ENCODE data around the gene DDX23.
"Not testable (repeated sequence)": the region's sequence is repeated elsewhere in the genome, so short reads cannot be mapped to it uniquely, and the experiment has no call there.

DDX23 gene

DNA sequence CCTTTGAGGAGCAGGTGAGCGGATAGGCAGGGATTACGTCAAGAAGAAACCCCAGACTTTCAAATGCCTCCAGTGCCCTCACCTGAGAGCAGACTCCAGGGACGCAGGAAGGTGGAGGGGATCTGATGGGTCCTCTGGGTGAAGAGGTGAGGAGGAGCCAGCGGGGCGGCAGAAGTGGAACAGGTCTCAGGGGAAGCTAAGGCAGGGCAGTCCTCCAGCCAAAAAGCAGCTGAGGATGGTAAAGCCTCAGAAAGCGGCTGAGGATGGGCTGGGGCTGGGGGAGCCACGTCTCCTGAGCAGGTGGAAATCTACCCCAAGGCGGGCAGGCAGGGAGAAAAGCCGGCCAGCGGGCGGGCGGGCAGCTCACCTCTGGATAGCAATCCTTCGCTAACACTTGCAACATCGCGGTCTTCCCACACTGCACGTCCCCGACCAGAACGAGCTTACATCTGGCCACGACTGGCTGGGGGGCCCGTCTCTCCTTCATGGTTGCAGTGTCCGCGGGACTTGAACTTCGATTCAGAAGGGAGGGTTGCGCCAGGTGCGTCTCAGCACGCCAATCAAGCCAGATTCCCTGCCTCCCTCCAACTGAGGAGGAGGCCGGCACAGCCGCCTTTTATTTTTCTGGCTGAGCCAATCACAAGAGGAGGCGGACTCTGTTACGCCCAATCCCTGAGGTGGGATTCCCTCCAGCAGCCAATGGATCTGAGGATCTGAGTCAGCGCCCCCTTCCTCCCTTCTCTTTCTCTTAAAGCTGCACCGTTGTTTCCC lies 13.5 kb upstream of the DDX23 start, which contains the start of gene RND1:
Gene RND1, minus strand, starts transcription at position 590 of the 771 bp plus-strand sequence. Its CDS starts 103 bp downstream, at position 487.
- peaks cover 0 to 18% (median 13%) of the 10 kb centered on the region in 5 experiments for H3K27me3 ChIP-seq (replicated peaks in 2 of 5; ENCODE audit: control insufficient read depth in 4 of 5, insufficient read depth in 5 of 5, low read length in 4 of 5)
- ChIA-PET POLR2A (interaction anchor here (0.6 to 2.0 kb wide), 4 partner anchors 9 to 1412 kb away, joined by 3 to 13 read pairs (median 8); partner anchors contain the start of gene DDX23), CTCF (interaction anchor here (0.9 to 17.5 kb wide), 12 partner anchors 9 to 91 kb away, joined by 3 to 189 read pairs (median 4); partner anchors contain the start of gene DDX23)
- 3% methylated on average over 30 of the region's 32 CpGs for WGBS (ENCODE audit: insufficient coverage)
- no peak within 1 kb of the TSS for H3K27ac ChIP-seq (ENCODE audit: insufficient read depth in 1 of 2, low read depth in 1 of 2, low read length in 2 of 2, poor library complexity in 1 of 2, severe bottlenecking in 2 of 2)
- H3K36me3 ChIP-seq (ENCODE audit: control insufficient read depth in 4 of 4, insufficient read depth in 4 of 4, low read length in 3 of 4) = no peaks in the 10 kb centered on the region
- H3K4me1 ChIP-seq (ENCODE audit: control extremely low read depth in 1 of 4, control insufficient read depth in 4 of 4, insufficient read depth in 4 of 4, low read length in 3 of 4) = peaks cover 0 to 29% (median 22%) of the 10 kb centered on the region in 4 experiments
- DNase-seq = peak; percentile 92 to 94 (median 93)
- no peaks in the 10 kb centered on the region for H3K9me3 ChIP-seq (ENCODE audit: control extremely low read depth in 1 of 5, control insufficient read depth in 4 of 5, insufficient read depth in 2 of 5, low read depth in 1 of 5, low read length in 4 of 5)
- H3K4me3 ChIP-seq (ENCODE audit: control insufficient read depth in 1 of 7, extremely low read depth in 1 of 7, insufficient read depth in 4 of 7, low read depth in 2 of 7, low read length in 6 of 7) = peak within 1 kb of the TSS; percentile 23 to 81 (median 68)

DNA sequence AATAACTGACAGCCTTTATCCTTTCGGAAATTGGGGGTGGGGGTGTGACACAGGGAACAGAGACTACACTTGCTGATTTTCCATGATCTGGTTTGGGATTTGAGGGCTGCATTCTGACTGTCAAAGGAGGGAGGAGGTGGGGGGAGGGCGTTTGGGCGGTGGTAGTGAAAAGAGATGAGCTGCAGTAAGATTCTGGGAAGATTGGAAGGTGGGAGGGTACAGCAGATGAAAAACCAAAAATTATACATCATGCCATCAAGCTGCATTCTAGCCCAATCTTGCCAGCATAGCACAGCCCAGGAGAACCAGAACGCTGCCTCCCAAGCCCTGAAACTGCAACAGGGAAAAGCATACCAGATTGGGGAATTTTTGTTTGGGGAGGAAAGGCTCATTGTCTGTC lies 11.3 kb upstream of the DDX23 start:
- H3K9me3 ChIP-seq (ENCODE audit: control extremely low read depth in 1 of 5, control insufficient read depth in 4 of 5, insufficient read depth in 2 of 5, low read depth in 1 of 5, low read length in 4 of 5) = no peaks in the 10 kb centered on the region
- CTCF ChIA-PET = interaction anchor here (1.1 to 17.5 kb wide), 5 partner anchors 10 to 41 kb away, joined by 3 to 189 read pairs (median 4); partner anchors contain the start of gene DDX23
- POLR2A ChIA-PET = no interaction called here

DNA sequence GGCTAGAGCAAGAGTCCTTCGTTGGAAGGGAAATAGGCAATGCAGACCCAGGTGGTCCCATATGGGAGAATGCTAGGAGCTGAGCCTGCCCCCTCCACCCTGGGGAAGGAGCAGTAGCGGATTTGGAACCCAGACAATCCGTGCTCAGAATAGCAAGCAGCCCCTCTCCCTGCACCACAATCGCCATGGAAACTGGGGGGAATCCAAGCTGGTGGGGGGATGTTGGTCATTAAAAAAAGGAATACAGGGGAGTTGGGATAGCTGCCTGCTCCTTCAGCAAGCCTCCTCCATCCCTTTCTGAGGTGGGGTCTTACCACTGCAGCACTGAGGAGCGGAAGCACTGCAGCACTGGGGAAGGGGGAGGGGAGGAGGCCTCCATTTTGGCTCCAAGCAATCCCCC lies 10.8 kb upstream of the DDX23 start:
- ChIA-PET POLR2A (no interaction called here), CTCF (interaction anchor here (1.0 to 17.5 kb wide), 6 partner anchors 9 to 42 kb away, joined by 3 to 189 read pairs (median 4); partner anchors contain the start of gene DDX23)
- Histone ChIP-seq H3K9me3 (ENCODE audit: control extremely low read depth in 1 of 5, control insufficient read depth in 4 of 5, insufficient read depth in 2 of 5, low read depth in 1 of 5, low read length in 4 of 5) (no peaks in the 10 kb centered on the region), H3K36me3 (ENCODE audit: control insufficient read depth in 4 of 4, insufficient read depth in 4 of 4, low read length in 3 of 4) (no peaks in the 10 kb centered on the region), H3K27me3 (replicated peaks in 2 of 5; ENCODE audit: control insufficient read depth in 4 of 5, insufficient read depth in 5 of 5, low read length in 4 of 5) (peaks cover 0 to 18% (median 10%) of the 10 kb centered on the region in 5 experiments), H3K27ac (ENCODE audit: insufficient read depth in 1 of 2, low read depth in 1 of 2, low read length in 2 of 2, poor library complexity in 1 of 2, severe bottlenecking in 2 of 2) (no peak overlapping the region), H3K4me1 (ENCODE audit: control extremely low read depth in 1 of 4, control insufficient read depth in 4 of 4, insufficient read depth in 4 of 4, low read length in 3 of 4) (peaks cover 0 to 29% (median 22%) of the 10 kb centered on the region in 4 experiments), H3K4me3 (ENCODE audit: control insufficient read depth in 1 of 7, extremely low read depth in 1 of 7, insufficient read depth in 4 of 7, low read depth in 2 of 7, low read length in 6 of 7) (no peak overlapping the region)
- DNase-seq = no peak
- 100% methylated on average over 3 of the region's 5 CpGs for WGBS (ENCODE audit: insufficient coverage)

More for the DNA sequence above, 11.3 kb upstream of the DDX23 start:
- H3K27me3 ChIP-seq (replicated peaks in 2 of 5; ENCODE audit: control insufficient read depth in 4 of 5, insufficient read depth in 5 of 5, low read length in 4 of 5) = peaks cover 0 to 18% (median 11%) of the 10 kb centered on the region in 5 experiments
- peaks cover 0 to 29% (median 22%) of the 10 kb centered on the region in 4 experiments for H3K4me1 ChIP-seq (ENCODE audit: control extremely low read depth in 1 of 4, control insufficient read depth in 4 of 4, insufficient read depth in 4 of 4, low read length in 3 of 4)
- H3K36me3 ChIP-seq (ENCODE audit: control insufficient read depth in 4 of 4, insufficient read depth in 4 of 4, low read length in 3 of 4) = no peaks in the 10 kb centered on the region
- H3K27ac ChIP-seq (ENCODE audit: insufficient read depth in 1 of 2, low read depth in 1 of 2, low read length in 2 of 2, poor library complexity in 1 of 2, severe bottlenecking in 2 of 2) = no peak overlapping the region
- no peak for DNase-seq
- WGBS (ENCODE audit: insufficient coverage) = 100% methylated on average over 2 of the region's 4 CpGs
- no peak overlapping the region for H3K4me3 ChIP-seq (ENCODE audit: control insufficient read depth in 1 of 7, extremely low read depth in 1 of 7, insufficient read depth in 4 of 7, low read depth in 2 of 7, low read length in 6 of 7)

DNA sequence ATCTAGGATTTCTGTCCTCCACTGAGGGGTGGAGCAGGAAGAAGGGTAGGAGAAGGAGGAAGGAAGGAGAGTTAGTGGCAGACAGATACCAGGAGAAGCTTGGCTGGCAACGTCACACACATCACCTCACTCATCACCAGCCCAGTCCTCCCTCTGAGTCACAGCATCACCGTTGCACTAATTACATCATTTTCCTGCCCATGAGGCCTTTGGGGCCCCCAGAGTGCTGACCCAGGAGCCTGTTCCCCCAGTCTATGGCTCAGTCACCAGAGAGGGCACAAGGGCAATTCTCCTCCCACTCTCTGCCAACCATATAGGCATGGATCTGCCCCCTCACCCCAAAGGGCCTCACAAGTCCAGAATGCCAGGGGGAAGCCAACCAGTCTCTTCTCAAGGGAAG lies 9.1 kb upstream of the DDX23 start:
- 70% methylated on average over 2 of the region's 2 CpGs for WGBS (ENCODE audit: insufficient coverage)
- Histone ChIP-seq H3K4me1 (ENCODE audit: control extremely low read depth in 1 of 4, control insufficient read depth in 4 of 4, insufficient read depth in 4 of 4, low read length in 3 of 4) (peaks cover 0 to 27% (median 22%) of the 10 kb centered on the region in 4 experiments), H3K27me3 (replicated peaks in 2 of 5; ENCODE audit: control insufficient read depth in 4 of 5, insufficient read depth in 5 of 5, low read length in 4 of 5) (peaks cover 0 to 18% (median 10%) of the 10 kb centered on the region in 5 experiments), H3K36me3 (ENCODE audit: control insufficient read depth in 4 of 4, insufficient read depth in 4 of 4, low read length in 3 of 4) (no peaks in the 10 kb centered on the region), H3K27ac (ENCODE audit: insufficient read depth in 1 of 2, low read depth in 1 of 2, low read length in 2 of 2, poor library complexity in 1 of 2, severe bottlenecking in 2 of 2) (no peak overlapping the region), H3K4me3 (ENCODE audit: control insufficient read depth in 1 of 7, extremely low read depth in 1 of 7, insufficient read depth in 4 of 7, low read depth in 2 of 7, low read length in 6 of 7) (no peak overlapping the region), H3K9me3 (ENCODE audit: control extremely low read depth in 1 of 5, control insufficient read depth in 4 of 5, insufficient read depth in 2 of 5, low read depth in 1 of 5, low read length in 4 of 5) (no peaks in the 10 kb centered on the region)
- ChIA-PET POLR2A (no interaction called here), CTCF (interaction anchor here (0.6 to 17.5 kb wide), 7 partner anchors 8 to 82 kb away, joined by 3 to 189 read pairs (median 4); partner anchors contain the start of gene DDX23)
- DNase-seq = no peak

DNA sequence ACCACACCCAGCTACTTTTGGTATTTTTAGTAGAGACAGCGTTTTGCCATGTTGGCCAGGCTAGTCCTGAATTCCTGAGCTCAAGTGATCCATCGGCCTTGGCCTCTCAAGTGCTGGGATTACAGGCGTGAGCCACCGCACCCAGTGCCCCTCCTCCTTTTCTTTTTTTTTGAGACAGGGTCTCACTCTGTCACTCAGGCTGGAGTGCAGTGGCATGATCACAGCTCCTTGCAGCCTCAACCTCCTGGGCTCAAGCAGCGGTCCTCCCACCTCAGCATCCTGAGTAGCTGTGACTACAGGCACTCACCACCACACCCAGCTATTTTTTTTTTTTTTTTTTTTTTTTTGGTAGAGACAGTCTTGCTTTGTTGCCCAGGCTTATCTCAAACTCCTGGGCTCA lies 8.3 kb upstream of the DDX23 start:
- H3K9me3 ChIP-seq (ENCODE audit: control extremely low read depth in 1 of 5, control insufficient read depth in 4 of 5, insufficient read depth in 2 of 5, low read depth in 1 of 5, low read length in 4 of 5); H3K27ac ChIP-seq (ENCODE audit: insufficient read depth in 1 of 2, low read depth in 1 of 2, low read length in 2 of 2, poor library complexity in 1 of 2, severe bottlenecking in 2 of 2); POLR2A ChIA-PET; DNase-seq; H3K36me3 ChIP-seq (ENCODE audit: control insufficient read depth in 4 of 4, insufficient read depth in 4 of 4, low read length in 3 of 4); H3K4me3 ChIP-seq (ENCODE audit: control insufficient read depth in 1 of 7, extremely low read depth in 1 of 7, insufficient read depth in 4 of 7, low read depth in 2 of 7, low read length in 6 of 7): not testable (repeated sequence)
- Histone ChIP-seq H3K27me3 (replicated peaks in 2 of 5; ENCODE audit: control insufficient read depth in 4 of 5, insufficient read depth in 5 of 5, low read length in 4 of 5) (peaks cover 0 to 17% (median 10%) of the 10 kb centered on the region in 5 experiments), H3K4me1 (ENCODE audit: control extremely low read depth in 1 of 4, control insufficient read depth in 4 of 4, insufficient read depth in 4 of 4, low read length in 3 of 4) (peaks cover 0 to 19% (median 18%) of the 10 kb centered on the region in 4 experiments)
- CTCF ChIA-PET = interaction anchor here (0.6 to 17.5 kb wide), 6 partner anchors 7 to 157 kb away, joined by 3 to 189 read pairs (median 4); no protein-coding TSS in a partner anchor
- WGBS (ENCODE audit: insufficient coverage) = 100% methylated on average over 4 of the region's 5 CpGs

DNA sequence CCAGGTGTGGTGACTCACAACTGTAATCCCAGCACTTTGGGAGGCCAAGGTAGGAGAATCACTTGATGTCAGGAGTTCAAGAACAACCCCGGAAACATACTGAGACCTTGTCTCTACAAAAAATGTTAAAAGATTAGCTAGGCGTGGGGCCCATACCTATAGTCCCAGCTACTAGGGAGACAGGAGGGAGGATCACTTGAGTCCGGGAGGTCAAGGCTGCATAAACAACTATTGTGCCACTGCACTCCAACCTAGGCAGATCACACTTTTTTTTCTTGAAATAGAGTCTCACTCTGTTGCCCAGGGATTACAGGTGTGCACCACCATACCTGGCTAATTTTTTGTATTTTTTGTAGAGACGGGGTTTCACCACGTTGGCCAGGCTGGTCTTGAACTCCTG lies 7.6 kb upstream of the DDX23 start:
- CTCF ChIA-PET = interaction anchor here (0.7 to 17.5 kb wide), 4 partner anchors 8 to 157 kb away, joined by 3 to 189 read pairs (median 4); no protein-coding TSS in a partner anchor
- H3K4me1 ChIP-seq (ENCODE audit: control extremely low read depth in 1 of 4, control insufficient read depth in 4 of 4, insufficient read depth in 4 of 4, low read length in 3 of 4) = peaks cover 0 to 13% (median 12%) of the 10 kb centered on the region in 4 experiments
- no peak overlapping the region for H3K4me3 ChIP-seq (ENCODE audit: control insufficient read depth in 1 of 7, extremely low read depth in 1 of 7, insufficient read depth in 4 of 7, low read depth in 2 of 7, low read length in 6 of 7)
- POLR2A ChIA-PET = no interaction called here
- no peaks in the 10 kb centered on the region for H3K36me3 ChIP-seq (ENCODE audit: control insufficient read depth in 4 of 4, insufficient read depth in 4 of 4, low read length in 3 of 4)
- 100% methylated on average over 4 of the region's 5 CpGs for WGBS (ENCODE audit: insufficient coverage)
- no peak for DNase-seq
- H3K9me3 ChIP-seq (ENCODE audit: control extremely low read depth in 1 of 5, control insufficient read depth in 4 of 5, insufficient read depth in 2 of 5, low read depth in 1 of 5, low read length in 4 of 5) = no peaks in the 10 kb centered on the region
- H3K27ac ChIP-seq (ENCODE audit: insufficient read depth in 1 of 2, low read depth in 1 of 2, low read length in 2 of 2, poor library complexity in 1 of 2, severe bottlenecking in 2 of 2) = no peak overlapping the region
- H3K27me3 ChIP-seq (replicated peaks in 2 of 5; ENCODE audit: control insufficient read depth in 4 of 5, insufficient read depth in 5 of 5, low read length in 4 of 5) = peaks cover 0 to 11% (median 6%) of the 10 kb centered on the region in 5 experiments

Data from common myeloid progenitor, CD34-positive (primary cell).